ENCODE measurements around the gene RASGRF1. TPM values are rescaled to one million over a fixed set of nuclear protein-coding genes. Genes with fewer than 3 reads are reported as not detected.

RASGRF1 gene
- total RNA-seq, 1 donor from 2014 or later: not detected

GRCh38 chr15:78950902-78951840 lies 139.4 kb downstream of the RASGRF1 start:
- no peak overlapping the region for H3K27ac ChIP-seq
- H3K36me3 ChIP-seq: no peaks in the 10 kb centered on the region
- no peaks in the 10 kb centered on the region for H3K27me3 ChIP-seq
- intact Hi-C loops (cut with DNase I): no loop called here
- no peak for DNase-seq (ENCODE audit: extremely low spot score in 2 of 2)
- peaks cover 8% of the 10 kb centered on the region for H3K4me1 ChIP-seq
- no peaks in the 10 kb centered on the region for H3K9me3 ChIP-seq
- TF ChIP-seq POLR2A (IDR thresholded peaks at IDR 0.05) (no peak), CTCF (IDR thresholded peaks at IDR 0.05) (no peak), POLR2AphosphoS5 (IDR thresholded peaks at IDR 0.05; ENCODE audit: insufficient read depth in 1 of 2, low read depth in 1 of 2) (no peak)
- H3K4me3 ChIP-seq: no peak overlapping the region

GRCh38 chr15:78950343-78950742 lies 140.2 kb downstream of the RASGRF1 start:
- intact Hi-C loops (cut with DNase I): no loop called here
- Histone ChIP-seq H3K27ac (no peak overlapping the region), H3K36me3 (no peaks in the 10 kb centered on the region), H3K9me3 (no peaks in the 10 kb centered on the region), H3K4me3 (no peak overlapping the region), H3K4me1 (peaks cover 8% of the 10 kb centered on the region), H3K27me3 (no peaks in the 10 kb centered on the region)
- DNase-seq (ENCODE audit: extremely low spot score in 2 of 2): no peak
- TF ChIP-seq POLR2A (IDR thresholded peaks at IDR 0.05): no peak
- TF ChIP-seq CTCF (IDR thresholded peaks at IDR 0.05): no peak
- TF ChIP-seq POLR2AphosphoS5 (IDR thresholded peaks at IDR 0.05; ENCODE audit: insufficient read depth in 1 of 2, low read depth in 1 of 2): no peak

GRCh38 chr15:78949461-78949860 lies 141.1 kb downstream of the RASGRF1 start:
- no peak overlapping the region for H3K27ac ChIP-seq
- H3K9me3 ChIP-seq: no peaks in the 10 kb centered on the region
- no peak for DNase-seq (ENCODE audit: extremely low spot score in 2 of 2)
- H3K4me3 ChIP-seq: no peak overlapping the region
- TF ChIP-seq POLR2A (IDR thresholded peaks at IDR 0.05) (no peak), POLR2AphosphoS5 (IDR thresholded peaks at IDR 0.05; ENCODE audit: insufficient read depth in 1 of 2, low read depth in 1 of 2) (no peak), CTCF (IDR thresholded peaks at IDR 0.05) (no peak)
- no peaks in the 10 kb centered on the region for H3K36me3 ChIP-seq
- intact Hi-C loops (cut with DNase I): no loop called here
- no peaks in the 10 kb centered on the region for H3K27me3 ChIP-seq
- H3K4me1 ChIP-seq: peaks cover 11% of the 10 kb centered on the region

GRCh38 chr15:78947506-78947905 lies 143.1 kb downstream of the RASGRF1 start:
- no peaks in the 10 kb centered on the region for H3K27me3 ChIP-seq
- H3K27ac ChIP-seq: no peak overlapping the region
- peaks cover 28% of the 10 kb centered on the region for H3K4me1 ChIP-seq
- TF ChIP-seq POLR2A (IDR thresholded peaks at IDR 0.05): no peak
- no peak for TF ChIP-seq POLR2AphosphoS5 (IDR thresholded peaks at IDR 0.05; ENCODE audit: insufficient read depth in 1 of 2, low read depth in 1 of 2)
- no peak for TF ChIP-seq CTCF (IDR thresholded peaks at IDR 0.05)
- no peaks in the 10 kb centered on the region for H3K36me3 ChIP-seq
- H3K9me3 ChIP-seq: no peaks in the 10 kb centered on the region
- intact Hi-C loops (cut with DNase I): no loop called here
- no peak overlapping the region for H3K4me3 ChIP-seq
- DNase-seq (ENCODE audit: extremely low spot score in 2 of 2): no peak

GRCh38 chr15:78946493-78946892 lies 144.1 kb downstream of the RASGRF1 start:
- H3K4me3 ChIP-seq: no peak overlapping the region
- DNase-seq (ENCODE audit: extremely low spot score in 2 of 2): no peak
- no peaks in the 10 kb centered on the region for H3K27me3 ChIP-seq
- H3K36me3 ChIP-seq: no peaks in the 10 kb centered on the region
- intact Hi-C loops (cut with DNase I): no loop called here
- no peaks in the 10 kb centered on the region for H3K9me3 ChIP-seq
- TF ChIP-seq POLR2AphosphoS5 (IDR thresholded peaks at IDR 0.05; ENCODE audit: insufficient read depth in 1 of 2, low read depth in 1 of 2) (no peak), CTCF (IDR thresholded peaks at IDR 0.05) (no peak), POLR2A (IDR thresholded peaks at IDR 0.05) (no peak)
- no peak overlapping the region for H3K27ac ChIP-seq
- H3K4me1 ChIP-seq: peaks cover 20% of the 10 kb centered on the region
